ENCODE results near the gene IL17A.
"Not testable (repeated sequence)": the region's sequence is repeated elsewhere in the genome, so short reads cannot be mapped to it uniquely, and the experiment has no call there.

Gene IL17A

GRCh38 chr6:52164319-52165094 is 21.7 kb upstream of the IL17A start:
- no peak for DNase-seq

- no peak for DNase-seq
Observed at GRCh38 chr6:52167267-52167666, 18.9 kb upstream of the IL17A start.

- DNase-seq = not testable (repeated sequence)
Observed at GRCh38 chr6:52168351-52168750, 17.8 kb upstream of the IL17A start.

DNA sequence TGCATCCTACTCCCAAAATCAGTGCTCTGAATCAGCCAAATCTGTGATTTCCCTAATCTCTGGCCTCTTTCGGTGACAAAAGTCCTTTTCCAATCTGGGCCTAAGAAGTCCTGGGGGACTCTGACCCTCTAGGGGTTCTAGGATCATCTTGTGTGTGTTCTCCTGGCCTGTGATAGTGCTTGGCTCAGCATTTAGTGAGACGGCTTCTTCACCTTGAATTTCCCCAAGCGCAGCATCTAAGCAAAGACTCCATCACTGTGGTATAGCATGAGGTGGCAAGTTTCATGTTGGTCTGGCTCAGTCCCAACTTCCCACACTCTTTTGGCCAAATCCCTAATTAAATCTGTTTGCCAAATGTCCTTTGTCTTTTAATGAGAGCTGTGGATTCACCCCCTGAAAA is 12.1 kb upstream of the IL17A start:
- DNase-seq = no peak

DNA sequence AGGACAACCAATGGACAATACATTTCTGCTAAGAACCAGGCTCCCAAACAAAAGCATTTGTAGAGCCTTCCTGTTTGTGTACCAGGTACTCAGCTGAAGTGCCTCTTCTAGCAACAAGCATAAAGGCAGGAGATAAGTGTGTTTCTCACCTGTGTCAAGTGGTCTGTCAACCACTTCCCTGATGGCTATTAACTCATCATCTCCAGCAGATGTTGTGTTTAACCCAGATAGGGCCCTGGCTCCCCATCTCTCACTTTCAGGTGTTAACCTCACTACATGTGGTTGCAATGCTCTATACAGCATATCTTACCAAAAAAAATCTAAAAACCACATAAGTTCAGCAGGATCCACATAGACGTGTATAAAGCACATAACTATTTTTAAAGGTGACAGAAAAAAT is 9.6 kb upstream of the IL17A start:
- peak; percentile 13 for DNase-seq

- DNase-seq = no peak
Observed at GRCh38 chr6:52177961-52178360, 8.2 kb upstream of the IL17A start.

GRCh38 chr6:52180787-52181558 is 5.2 kb upstream of the IL17A start:
- DNase-seq = no peak

- no peak for DNase-seq
Observed at GRCh38 chr6:52183131-52183713, 3.0 kb upstream of the IL17A start.

DNA sequence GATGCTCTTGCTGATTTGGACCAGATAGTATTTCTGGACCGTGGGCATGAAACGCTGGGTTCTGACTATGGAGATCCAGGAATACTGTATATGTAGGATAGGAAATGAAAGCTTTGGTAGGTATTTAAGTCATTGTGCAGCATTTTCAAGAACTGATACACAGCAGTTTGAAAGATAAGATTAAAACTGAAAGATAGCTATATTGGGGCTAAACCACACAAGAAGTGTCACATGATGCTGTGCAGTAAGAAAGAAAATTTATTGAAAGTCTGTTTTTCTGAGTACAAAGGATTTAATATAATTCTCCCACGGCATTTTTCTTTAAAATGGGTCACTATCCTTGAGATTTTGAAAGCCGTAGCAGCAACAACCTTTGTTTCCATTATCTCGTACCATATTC is 305 bp downstream of the IL17A start:
- DNase-seq = no peak

DNA sequence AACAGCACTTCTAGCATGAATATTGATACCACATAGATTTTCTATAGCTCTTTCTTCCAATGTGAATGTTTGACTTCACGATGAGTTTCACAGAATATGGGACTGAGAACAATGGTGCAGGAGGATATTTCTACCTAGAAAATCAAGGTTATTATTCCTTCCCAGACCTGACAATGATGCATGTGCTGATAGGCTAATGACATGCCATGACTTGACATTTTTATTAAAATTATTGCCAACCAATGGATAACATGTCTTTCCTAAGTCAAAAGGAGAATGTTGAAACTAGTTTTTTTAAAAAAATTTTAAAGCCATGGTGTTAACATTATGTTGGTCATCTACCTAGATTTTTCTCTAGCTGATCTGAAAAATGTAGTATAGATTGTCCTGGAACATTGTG is 923 bp downstream of the IL17A start:
- no peak for DNase-seq

- no peak for DNase-seq
Observed at GRCh38 chr6:52189974-52190373, 3.8 kb downstream of the IL17A start.

DNA sequence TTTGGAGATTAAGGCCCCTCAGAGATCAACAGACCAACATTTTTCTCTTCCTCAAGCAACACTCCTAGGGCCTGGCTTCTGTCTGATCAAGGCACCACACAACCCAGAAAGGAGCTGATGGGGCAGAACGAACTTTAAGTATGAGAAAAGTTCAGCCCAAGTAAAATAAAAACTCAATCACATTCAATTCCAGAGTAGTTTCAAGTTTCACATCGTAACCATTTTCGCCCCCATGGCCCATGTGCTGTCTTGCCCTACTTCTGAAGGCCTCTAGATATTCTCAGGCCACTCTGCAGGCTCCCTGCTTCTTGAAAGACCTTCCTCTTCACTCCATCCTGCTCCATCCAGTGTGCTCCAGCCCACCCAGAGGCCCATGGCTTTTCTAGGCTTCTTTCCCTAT is 4.2 kb downstream of the IL17A start:
- DNase-seq = no peak

GRCh38 chr6:52191824-52192223 is 5.6 kb downstream of the IL17A start:
- no peak for DNase-seq

GRCh38 chr6:52195886-52196285 is 9.7 kb downstream of the IL17A start:
- DNase-seq = no peak

- not testable (repeated sequence) for DNase-seq
Observed at GRCh38 chr6:52200088-52200487, 13.9 kb downstream of the IL17A start.

DNA sequence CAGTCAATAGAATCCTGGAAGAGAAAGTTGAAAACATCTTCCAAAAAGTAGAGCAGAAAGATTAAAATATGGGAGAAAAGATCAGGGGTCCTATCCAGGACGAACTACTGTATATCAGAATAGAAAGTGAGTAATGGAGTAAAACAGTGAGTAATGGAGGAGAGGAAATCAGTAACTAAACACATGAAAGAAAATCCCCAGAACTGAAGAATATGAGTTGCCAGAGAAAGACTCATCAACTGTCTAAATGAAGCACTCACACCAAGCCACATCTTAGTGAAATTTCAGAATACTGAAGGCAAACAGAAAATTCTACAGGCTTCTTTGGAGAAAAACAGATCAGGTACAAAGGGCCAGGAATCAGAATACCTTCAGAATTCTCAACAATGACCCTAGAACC is 14.9 kb downstream of the IL17A start:
- no peak for DNase-seq

DNA sequence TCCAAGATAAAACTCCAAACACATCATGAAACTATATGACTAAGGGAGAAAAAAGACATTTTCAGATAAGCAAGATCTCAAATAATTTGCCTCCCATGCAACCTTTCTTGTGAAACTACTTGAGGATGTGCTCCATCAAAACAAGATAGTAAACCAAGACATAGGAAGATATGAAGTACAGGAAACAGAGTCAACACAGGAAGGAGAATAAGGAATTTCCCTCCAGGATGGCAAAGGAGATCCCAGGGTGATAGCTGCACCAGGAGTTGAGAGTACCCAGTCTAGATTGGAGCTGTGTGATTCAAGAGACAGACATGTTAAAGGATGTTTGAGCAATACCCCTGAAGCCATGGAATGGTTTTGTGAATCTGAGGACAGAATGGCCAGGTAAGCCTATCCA is 15.3 kb downstream of the IL17A start:
- no peak for DNase-seq

DNA sequence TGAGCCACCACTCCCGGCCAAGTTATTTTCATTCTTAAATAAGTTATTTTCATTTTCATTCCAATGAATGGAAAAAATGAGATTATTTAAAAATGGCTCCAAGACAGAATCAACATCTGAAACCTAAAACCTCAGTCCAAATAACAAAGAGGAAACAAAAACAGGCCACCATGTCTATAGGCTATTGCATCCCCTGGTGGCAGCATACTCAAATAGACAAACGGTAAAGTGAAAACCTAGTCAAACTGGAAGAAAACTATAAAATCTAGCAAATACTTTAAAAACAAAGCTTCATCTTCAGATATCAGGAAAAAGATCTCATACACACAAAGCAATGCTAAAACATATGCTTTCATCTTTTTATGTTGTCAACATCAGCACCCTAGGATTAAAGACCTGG is 20.9 kb downstream of the IL17A start:
- DNase-seq = no peak

DNA sequence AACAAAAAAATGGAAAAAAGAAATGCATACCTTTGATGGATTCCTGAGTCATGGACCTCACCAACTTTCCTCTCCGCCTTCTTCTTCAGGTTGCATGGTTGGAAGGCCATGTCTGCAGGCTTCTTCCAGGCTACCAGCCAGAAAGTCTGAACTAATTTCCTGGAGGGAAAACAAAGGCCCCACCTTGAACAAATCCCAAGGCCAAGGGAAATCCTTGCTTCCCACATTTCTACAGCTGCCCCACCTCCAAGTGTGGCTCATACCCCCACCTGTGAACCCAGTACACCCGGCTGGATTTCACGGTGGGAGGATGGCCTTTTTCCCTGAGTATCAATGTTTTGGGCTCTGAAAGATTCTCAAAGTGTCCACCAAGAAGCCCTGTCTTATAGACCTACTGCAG is 22.4 kb downstream of the IL17A start:
- DNase-seq = no peak

DNA sequence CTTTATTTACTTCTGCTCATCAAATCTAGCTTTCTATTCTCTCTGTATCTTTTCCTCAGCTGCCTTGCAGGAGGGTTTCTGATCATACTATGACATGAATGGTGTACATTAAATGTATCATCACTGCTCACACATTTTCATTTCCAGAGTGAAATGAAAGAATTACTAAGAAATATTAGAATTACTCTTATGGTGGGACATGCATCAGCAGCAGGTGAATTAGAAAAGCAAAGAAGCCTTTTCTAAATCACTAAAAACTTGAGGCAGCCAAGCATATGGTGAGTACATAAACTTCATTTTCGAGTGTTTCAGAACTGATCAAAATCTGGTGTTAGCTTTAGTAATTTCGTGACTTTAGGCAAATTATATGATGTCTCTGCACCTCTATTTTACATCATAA is 23.6 kb downstream of the IL17A start:
- no peak for DNase-seq

- DNase-seq = no peak
Observed at GRCh38 chr6:52210227-52210626, 24.1 kb downstream of the IL17A start.

GRCh38 chr6:52213127-52213526 is 27.0 kb downstream of the IL17A start:
- DNase-seq = no peak

DNA sequence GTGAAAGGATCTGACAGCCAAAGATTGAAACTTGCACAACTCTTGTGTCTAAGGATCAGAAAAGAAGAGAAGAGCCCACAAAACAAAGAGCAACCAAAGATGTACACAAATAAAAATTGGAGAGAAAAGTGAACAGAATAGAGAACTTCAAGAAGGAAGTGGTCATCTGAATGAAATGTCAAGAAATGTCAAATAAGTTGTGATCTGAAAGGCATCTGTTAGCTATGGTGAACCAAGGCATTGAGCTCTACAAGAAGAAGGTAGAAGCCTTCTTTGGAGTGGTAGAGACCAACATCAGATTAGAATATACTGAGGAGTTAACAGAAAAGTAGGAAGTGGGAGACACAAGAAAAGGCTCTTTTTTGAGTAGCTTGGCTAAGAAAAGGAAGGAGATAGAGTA is 29.6 kb downstream of the IL17A start:
- no peak for DNase-seq

DNA sequence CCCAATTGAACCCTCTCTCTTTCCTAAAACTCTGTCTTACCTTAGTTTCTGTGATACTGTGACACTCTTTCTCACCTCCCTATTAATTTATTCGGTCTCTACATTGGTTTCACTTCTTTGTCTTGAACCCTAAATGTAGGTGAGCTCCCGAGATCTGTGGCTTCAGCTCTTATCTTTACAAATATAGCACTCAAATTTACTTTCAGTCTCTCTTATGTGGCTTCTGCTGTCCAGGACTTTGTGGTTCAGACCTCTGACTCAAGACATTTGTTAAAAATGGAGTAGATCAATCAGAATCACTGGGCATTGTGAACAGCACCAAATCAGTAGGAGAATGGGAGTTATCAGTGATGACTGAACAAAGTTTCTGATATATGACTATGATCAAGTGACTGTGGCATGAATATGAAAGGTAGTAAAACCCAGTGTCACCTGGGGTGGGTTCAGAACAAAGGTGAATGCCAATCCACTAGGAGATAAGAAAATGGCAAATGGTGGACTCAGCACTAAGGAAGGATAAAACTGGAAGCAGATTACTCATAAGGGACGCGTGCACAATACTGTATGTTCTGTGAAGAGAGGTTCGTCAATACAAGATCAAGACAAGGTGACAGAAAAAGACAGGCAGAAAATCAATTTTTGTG is 30.9 kb downstream of the IL17A start:
- no peak for DNase-seq
